ENCODE data around the gene CAB39. TPM values are rescaled to one million over a fixed set of nuclear protein-coding genes. Genes with fewer than 3 reads are reported as not detected.

CAB39 gene
- total RNA-seq, 1 experiment from 2014 or later, result 39.9 TPM

GRCh38 chr2:230739961-230740360, 27.3 kb downstream of the CAB39 start:
- TF ChIP-seq TCF7L2 (IDR thresholded peaks at IDR 0.05; ENCODE audit: low read depth, low read length), result no peak
- TF ChIP-seq, protein P1, sequence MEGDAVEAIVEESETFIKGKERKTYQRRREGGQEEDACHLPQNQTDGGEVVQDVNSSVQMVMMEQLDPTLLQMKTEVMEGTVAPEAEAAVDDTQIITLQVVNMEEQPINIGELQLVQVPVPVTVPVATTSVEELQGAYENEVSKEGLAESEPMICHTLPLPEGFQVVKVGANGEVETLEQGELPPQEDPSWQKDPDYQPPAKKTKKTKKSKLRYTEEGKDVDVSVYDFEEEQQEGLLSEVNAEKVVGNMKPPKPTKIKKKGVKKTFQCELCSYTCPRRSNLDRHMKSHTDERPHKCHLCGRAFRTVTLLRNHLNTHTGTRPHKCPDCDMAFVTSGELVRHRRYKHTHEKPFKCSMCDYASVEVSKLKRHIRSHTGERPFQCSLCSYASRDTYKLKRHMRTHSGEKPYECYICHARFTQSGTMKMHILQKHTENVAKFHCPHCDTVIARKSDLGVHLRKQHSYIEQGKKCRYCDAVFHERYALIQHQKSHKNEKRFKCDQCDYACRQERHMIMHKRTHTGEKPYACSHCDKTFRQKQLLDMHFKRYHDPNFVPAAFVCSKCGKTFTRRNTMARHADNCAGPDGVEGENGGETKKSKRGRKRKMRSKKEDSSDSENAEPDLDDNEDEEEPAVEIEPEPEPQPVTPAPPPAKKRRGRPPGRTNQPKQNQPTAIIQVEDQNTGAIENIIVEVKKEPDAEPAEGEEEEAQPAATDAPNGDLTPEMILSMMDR (IDR thresholded peaks at IDR 0.05), result no peak
- TF ChIP-seq POLR2AphosphoS5 (IDR thresholded peaks at IDR 0.05; ENCODE audit: low read depth, low read length), result no peak
- no peak for TF ChIP-seq REST (IDR thresholded peaks at IDR 0.05; ENCODE audit: insufficient read depth in 1 of 2, low read depth in 2 of 2, low read length in 1 of 2)
- no peak for TF ChIP-seq SIN3A (IDR thresholded peaks at IDR 0.05; ENCODE audit: borderline replicate concordance, insufficient read depth, low read depth, low read length)
- no TSS peak for BruUV-seq (replicated peaks)
- Histone ChIP-seq H3K4me1 (ENCODE audit: control insufficient read depth, insufficient read depth, low read length) (peaks cover 39% of the 10 kb centered on the region), H3K9me3 (ENCODE audit: control insufficient read depth, insufficient read depth, low read depth, low read length) (no peaks in the 10 kb centered on the region), H3K36me3 (ENCODE audit: control insufficient read depth, insufficient read depth, low read length) (no peaks in the 10 kb centered on the region), H3K4me3 (ENCODE audit: low read depth in 2 of 2, low read length in 2 of 2) (no peak overlapping the region), H3K27me3 (ENCODE audit: control insufficient read depth, insufficient read depth, low read length) (no peaks in the 10 kb centered on the region), H3K27ac (ENCODE audit: low read length) (no peak overlapping the region)
- ATAC-seq (no peak), DNase-seq (ENCODE audit: low read depth, low spot score) (no peak)
- ChIA-PET POLR2A (no interaction called here), CTCF (no interaction called here)
- intact Hi-C loops (cut with micrococcal nuclease; ENCODE audit: unreplicated experiment) (no loop called here), in situ Hi-C loops (cut with HindIII; ENCODE audit: low pct_unique_long_range_greater_than_20kb, low sequenced_read_pairs) (no loop called here)

GRCh38 chr2:230742781-230743180, 30.1 kb downstream of the CAB39 start:
- TSS peak; percentile 12 for BruUV-seq (replicated peaks)
- H3K4me1 ChIP-seq (ENCODE audit: control insufficient read depth, insufficient read depth, low read length), result peaks cover 20% of the 10 kb centered on the region
- ChIA-PET CTCF (no interaction called here), POLR2A (interaction anchor here (0.6 to 0.7 kb wide), 2 partner anchors 32 to 416 kb away, joined by 9 to 11 read pairs; partner anchors contain the start of gene SP140L)
- DNase-seq (ENCODE audit: low read depth, low spot score) (no peak), ATAC-seq (no peak)
- in situ Hi-C loops (cut with HindIII; ENCODE audit: low pct_unique_long_range_greater_than_20kb, low sequenced_read_pairs), result no loop called here
- H3K9me3 ChIP-seq (ENCODE audit: control insufficient read depth, insufficient read depth, low read depth, low read length), result no peaks in the 10 kb centered on the region
- TF ChIP-seq, protein P1 (IDR thresholded peaks at IDR 0.05), result no peak
- no peak for TF ChIP-seq POLR2AphosphoS5 (IDR thresholded peaks at IDR 0.05; ENCODE audit: low read depth, low read length)
- no peak for TF ChIP-seq REST (IDR thresholded peaks at IDR 0.05; ENCODE audit: insufficient read depth in 1 of 2, low read depth in 2 of 2, low read length in 1 of 2)
- TF ChIP-seq TCF7L2 (IDR thresholded peaks at IDR 0.05; ENCODE audit: low read depth, low read length), result no peak
- TF ChIP-seq SIN3A (IDR thresholded peaks at IDR 0.05; ENCODE audit: borderline replicate concordance, insufficient read depth, low read depth, low read length), result no peak
- no peaks in the 10 kb centered on the region for H3K36me3 ChIP-seq (ENCODE audit: control insufficient read depth, insufficient read depth, low read length)
- intact Hi-C loops (cut with micrococcal nuclease; ENCODE audit: unreplicated experiment), result no loop called here
- H3K4me3 ChIP-seq (ENCODE audit: low read depth in 2 of 2, low read length in 2 of 2), result no peak overlapping the region
- H3K27ac ChIP-seq (ENCODE audit: low read length), result no peak overlapping the region
- H3K27me3 ChIP-seq (ENCODE audit: control insufficient read depth, insufficient read depth, low read length), result no peaks in the 10 kb centered on the region
